DOHH2 (cell line): ENCODE measurements around the gene ZFAND3.

Source experiments
- CTCF ChIP-seq: fragments of 200-600 bp; sonication (generic); IDR thresholded peaks from one replicate; pipeline ENCODE4 v1.5.1; 2014; ENCODE audit warnings: antibody characterized with exemption, mild to moderate bottlenecking, low read depth, low read length; ENCODE audit not compliant: poor library complexity, severe bottlenecking
- EZH2phosphoT487 ChIP-seq: fragments of 200-600 bp; sonication (generic); IDR thresholded peaks from 2 replicates; pipeline ENCODE4 v1.6.1; 2017; ENCODE audit warnings: borderline replicate concordance, mild to moderate bottlenecking, antibody characterized with exemption, low read length, moderate library complexity, mixed read lengths

- TF ChIP-seq CTCF (no peak), EZH2phosphoT487 (no peak)
Observed at GRCh38 chr6:37783025-37783855, 36.3 kb upstream of the ZFAND3 start.
